HepG2 (cell line): ENCODE results near the gene ALG9. TPM values are rescaled to one million over a fixed set of nuclear protein-coding genes. Genes with fewer than 3 reads are reported as not detected.

Experiments
- ATAC-seq: fragments of 200-7000 bp; cut with Tn5 transposase; 3 replicates; pipeline ENCODE4 v1.9.1; 2020; ENCODE audit warnings: mild to moderate bottlenecking, moderate library complexity
- BruUV-seq: library from RNA; stranded (reverse); fragments of 400-500 nt; replicated peaks from 2 replicates; lab custom pipeline; 2021; lab: Mats Ljungman, UMichigan
- CTCF ChIA-PET: fragments of 300-600 bp; formaldehyde crosslinking; extraction: SDS; loops from one replicate; lab custom pipeline; 2021; ENCODE audit warnings: low total read pairs, inconsistent platforms, low intra/inter-chr PET ratio; lab: Yijun Ruan, JAX
- POLR2A ChIA-PET: fragments of 350-600 bp; sonication (Branson Sonifier 250); formaldehyde crosslinking; loops from one replicate; lab custom pipeline; 2020; ENCODE audit warnings: antibody characterized with exemption, inconsistent platforms; lab: Yijun Ruan, JAX
- DNase-seq: peaks from one replicate; pipeline ENCODE4 v3.0.0-alpha.2; 2015; ENCODE audit warnings: low spot score
- FAIRE-seq: peaks from 3 replicates; lab custom pipeline; 2011; peaks lifted over from hg19 to GRCh38; lab: Jason Lieb, UNC
- H2AFZ ChIP-seq: one replicate; pipeline ENCODE4 v1.6.1; 2011; ENCODE audit warnings: low read length, inconsistent platforms
- H3K27ac ChIP-seq: fragments of 300-600 bp; 3 replicates; pipeline ENCODE4 v1.8.0; 2011; ENCODE audit warnings: mixed run types, mild to moderate bottlenecking, mixed read lengths, low read length, inconsistent platforms; ENCODE audit not compliant: insufficient read depth; ENCODE audit errors: extremely low read length
- H3K27me3 ChIP-seq, 2 experiments: fragments of 200-600 bp in 1 of 2; 2 replicates in 1 of 2; 3 replicates in 1 of 2; pipeline versions ENCODE4 v1.6.0 to v1.8.0; 2011; ENCODE audit warnings: low read length in 2 of 2, mild to moderate bottlenecking in 2 of 2, moderate library complexity in 2 of 2, inconsistent platforms in 1 of 2; ENCODE audit not compliant: insufficient read depth in 2 of 2, control insufficient read depth in 1 of 2
- H3K36me3 ChIP-seq, 2 experiments: fragments of 200-600 bp in 1 of 2; replicated peaks in 1 of 2; 2 replicates in 1 of 2; 3 replicates in 1 of 2; pipeline versions ENCODE4 v1.5.1 to v1.8.0; 2011; ENCODE audit warnings: low read length in 2 of 2, inconsistent platforms in 1 of 2; ENCODE audit not compliant: insufficient read depth in 2 of 2, control insufficient read depth in 1 of 2
- H3K4me1 ChIP-seq: 2 replicates; pipeline ENCODE4 v1.5.1; 2012; ENCODE audit warnings: low read length, inconsistent platforms; ENCODE audit not compliant: insufficient read depth
- H3K4me2 ChIP-seq: 2 replicates; pipeline ENCODE4 v1.6.0; 2011; ENCODE audit warnings: low read depth, low read length, inconsistent platforms
- H3K4me3 ChIP-seq, 3 experiments: fragments of 200-600 bp in 1 of 3; sonication (generic), shearing (Covaris generic) in 1 of 3; replicated peaks in 1 of 3; 2 replicates each; pipeline ENCODE4 v1.5.1; 2011 to 2016; ENCODE audit warnings: low read length in 3 of 3, inconsistent platforms in 2 of 3, low read depth in 2 of 3, mild to moderate bottlenecking in 2 of 3, control low read depth in 1 of 3, mixed read lengths in 1 of 3; ENCODE audit not compliant: insufficient read depth in 1 of 3
- H3K79me2 ChIP-seq: one replicate; pipeline ENCODE4 v1.6.1; 2011; ENCODE audit warnings: low read length, inconsistent platforms; ENCODE audit not compliant: insufficient read depth
- H3K9ac ChIP-seq: 2 replicates; pipeline ENCODE4 v1.6.0; 2011; ENCODE audit warnings: mild to moderate bottlenecking, low read depth, low read length, inconsistent platforms; ENCODE audit not compliant: insufficient read depth
- H3K9me3 ChIP-seq: 2 replicates; pipeline ENCODE4 v1.5.1; 2012; ENCODE audit warnings: mild to moderate bottlenecking, low read length
- H4K20me1 ChIP-seq: 2 replicates; pipeline ENCODE4 v1.6.0; 2011; ENCODE audit warnings: inconsistent platforms, mild to moderate bottlenecking, low read length, moderate library complexity; ENCODE audit not compliant: insufficient read depth
- ZFP36L1 ChIP-seq: sonication (generic); formaldehyde crosslinking; IDR thresholded peaks from 2 replicates; pipeline ENCODE4 v1.8.0; 2022; ENCODE audit warnings: mild to moderate bottlenecking, missing genetic modification reagents, moderate library complexity
- ZNF652 ChIP-seq: IDR thresholded peaks from 2 replicates; pipeline ENCODE4 v1.6.1; 2016; ENCODE audit warnings: low read depth, borderline replicate concordance
- ZNF672 ChIP-seq: sonication (generic); formaldehyde crosslinking; IDR thresholded peaks from 2 replicates; pipeline ENCODE4 v1.8.1; 2022; ENCODE audit warnings: missing genetic modification reagents
- WGBS: methylation state at CpG from one replicate; pipeline ENCODE4 v1.1.6; 2017; ENCODE audit warnings: low lambda C conversion rate; 5-methylcytosine and 5-hydroxymethylcytosine counted together
- in situ Hi-C: cut with HindIII; loops from 2 replicates; pipeline ENCODE4 v1.10.0; 2017; ENCODE audit warnings: low pct_unique_long_range_greater_than_20kb; ENCODE audit not compliant: extremely low pct_ligation_motif_present
- intact Hi-C: fragments of 100-400 bp; cut with micrococcal nuclease; formaldehyde crosslinking; loops from one replicate; pipeline ENCODE4 v1.10.0; 2022; ENCODE audit not compliant: unreplicated experiment
- polyA plus RNA-seq, 8 experiments: library from polyadenylated mRNA; depleted of rRNA in 3 of 8; stranded (reverse) in 7 of 8; unstranded in 1 of 8; fragments of >200 nt; fragmentation: Illumina TruSeq in 4 of 8; extraction: Trizol in 4 of 8; gene quantifications; 2 replicates each; pipeline versions ENCODE4 v1.2.1 to v1.2.3, GENCODE V29; 2011 to 2016; ENCODE audit warnings: low read depth in 4 of 8, missing spikeins in 1 of 8, mixed read lengths in 1 of 8; ENCODE audit not compliant: insufficient read depth in 1 of 8
- total RNA-seq, 5 experiments: library from RNA; depleted of rRNA; stranded (reverse); fragments of >200 nt; fragmentation: Illumina TruSeq; extraction: Trizol; gene quantifications; 2 replicates each; pipeline ENCODE4 v1.2.3, GENCODE V29; 2016; ENCODE audit warnings: low read depth in 1 of 5

Gene ALG9
- total and polyA plus RNA-seq, 2 of the 13 experiments (the other 11 are each of a cell fraction or from before 2014, with no cell fraction given) = 39.4 to 40.6 TPM

DNA sequence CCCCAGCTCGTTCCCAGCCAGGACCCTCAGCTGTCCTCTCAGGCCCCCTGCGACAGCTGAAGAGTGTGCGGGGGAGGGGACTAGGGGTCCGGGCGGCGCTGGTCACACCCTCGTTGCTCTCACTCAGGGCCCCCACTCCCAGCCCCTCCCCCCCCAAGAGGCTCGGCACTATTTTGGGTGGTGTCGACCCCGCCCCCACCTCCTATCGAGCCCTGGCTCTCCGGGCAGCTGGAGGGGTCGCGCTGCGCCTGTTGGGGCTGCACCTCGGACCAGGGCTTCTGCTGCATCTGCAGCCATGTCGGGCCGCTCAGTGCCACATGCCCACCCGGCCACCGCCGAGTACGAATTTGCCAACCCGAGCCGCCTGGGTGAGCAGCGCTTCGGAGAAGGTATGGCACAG lies 41.2 kb upstream of the ALG9 start, which contains the start of gene HSPB2 (continued):
- TF ChIP-seq ZFP36L1 (CRISPR knock-in tag) = no peak

DNA sequence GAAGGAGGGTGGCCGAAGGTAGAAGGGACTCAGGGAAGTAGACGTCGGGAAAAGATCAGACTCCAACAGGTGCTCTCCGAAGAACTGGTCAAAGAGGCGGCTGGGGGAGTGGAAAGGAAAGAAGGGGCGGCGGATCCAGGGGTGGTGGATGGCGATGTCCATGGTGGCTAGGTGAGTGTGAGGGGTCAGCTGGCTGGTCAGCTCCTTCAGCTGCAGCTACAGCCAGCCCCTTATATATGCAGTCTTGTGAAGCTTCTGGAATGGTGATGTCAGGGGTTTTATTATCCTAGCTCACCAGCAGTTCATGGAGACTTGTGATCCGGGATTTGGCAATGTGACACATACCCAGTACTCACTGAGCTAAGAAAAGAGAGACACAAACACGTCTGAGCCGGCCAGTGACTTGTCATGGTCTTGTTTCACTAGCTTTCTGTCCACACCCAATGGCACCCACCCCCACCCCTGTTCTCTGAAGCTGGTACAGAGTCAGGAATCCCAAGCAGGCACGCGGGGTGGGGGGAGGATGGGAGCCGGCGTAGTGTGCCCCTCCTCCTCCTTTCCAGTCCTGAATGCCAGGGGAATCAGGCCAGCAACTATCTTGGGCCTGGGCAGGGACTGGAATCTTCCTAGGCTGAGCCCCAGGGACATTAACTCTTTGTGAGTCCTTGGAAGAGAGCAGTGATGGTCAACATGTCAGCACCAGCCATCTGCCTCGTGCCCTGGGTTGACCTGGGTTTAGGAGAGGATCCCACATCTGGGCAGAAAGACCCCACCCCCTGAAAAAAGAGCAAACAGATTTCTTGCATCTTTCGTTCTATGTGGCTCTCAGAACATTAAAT lies 40.4 kb upstream of the ALG9 start, which contains the start of gene CRYAB:
TSS of gene CRYAB (minus strand) at position 208 of the 839 bp plus-strand sequence. CDS start at position 162, 46 bp downstream.
- POLR2A ChIA-PET = interaction anchor here (1.5 kb wide), 1 partner anchor 15 kb away, joined by 5 read pairs; no protein-coding TSS in a partner anchor
- peak within 1 kb of the TSS; percentile 65 for H3K4me2 ChIP-seq
- no peak for FAIRE-seq

More for the DNA sequence above, 40.4 kb upstream of the ALG9 start, which contains the start of gene CRYAB:
- no peaks in the 10 kb centered on the region for H4K20me1 ChIP-seq
- no peaks in the 10 kb centered on the region for H3K79me2 ChIP-seq
- no peak within 1 kb of the TSS for H3K27ac ChIP-seq
- no peaks in the 10 kb centered on the region for H3K36me3 ChIP-seq
- no peak within 1 kb of the TSS for H2AFZ ChIP-seq
- peak within 1 kb of the TSS in 1 of 3 experiments; percentile 17; a peak in 1 of 6 replicates for H3K4me3 ChIP-seq
- H3K27me3 ChIP-seq = no peaks in the 10 kb centered on the region; a peak in 1 of 5 replicates
- H3K9ac ChIP-seq = no peak within 1 kb of the TSS
- WGBS = 39% methylated on average over 11 of the region's 17 CpGs
- ATAC-seq = peak; percentile 46
- DNase-seq = peak; percentile 32
- intact Hi-C loops (loop anchor here (1.0 kb wide), 1 partner anchor 32 kb away; the partner anchor contains the start of genes CFAP68 and FDXACB1), in situ Hi-C loops (no loop called here)
- H3K9me3 ChIP-seq = no peaks in the 10 kb centered on the region
- no TSS peak for BruUV-seq
- CTCF ChIA-PET = no interaction called here
- H3K4me1 ChIP-seq = peaks cover 50% of the 10 kb centered on the region
- no peak for TF ChIP-seq ZNF672 (CRISPR knock-in tag)
- peak; percentile 79 for TF ChIP-seq ZNF652
